Measurements from ENCODE around the gene CCDC184. TPM values are rescaled to one million over a fixed set of nuclear protein-coding genes. Genes with fewer than 3 reads are reported as not detected.

CCDC184 gene
- polyA plus RNA-seq, 2 of the 4 experiments (the other 2 are of a cell fraction) = 1.5 to 2.7 TPM

GRCh38 chr12:48165089-48165981 lies 18.1 kb upstream of the CCDC184 start:
- 2% methylated on average over 2 of the region's 2 CpGs for WGBS (ENCODE audit: missing lambda C conversion rate)
- peak; percentile 59 to 75 for DNase-seq (ENCODE audit: low read depth in 1 of 2, low spot score in 1 of 2)
- no peaks in the 10 kb centered on the region for H3K9me3 ChIP-seq
- H3K27ac ChIP-seq = no peak overlapping the region
- ChIA-PET CTCF (interaction anchor here (0.7 to 5.6 kb wide), 38 partner anchors 9 to 457 kb away, joined by 3 to 41 read pairs (median 4); partner anchors contain the start of genes CCDC184, PFKM and TMEM106C), POLR2A (no interaction called here)
- FAIRE-seq = peak; percentile 92
- no peak overlapping the region for H3K4me3 ChIP-seq
- H3K4me1 ChIP-seq = no peaks in the 10 kb centered on the region
- no peak overlapping the region for H3K4me2 ChIP-seq
- ATAC-seq = peak in 1 of 2 experiments; percentile 85; a peak in 5 of 6 replicates
- peak; percentile 75 for TF ChIP-seq SMC3 (IDR thresholded peaks at IDR 0.05)
- TF ChIP-seq CBX8 (IDR thresholded peaks at IDR 0.05) = no peak
- peak; percentile 84 to 91 for TF ChIP-seq RAD21 (conservative IDR thresholded peaks at IDR 0.05 in 1 of 2, IDR thresholded peaks at IDR 0.05 in 1 of 2)
- TF ChIP-seq CTCF (IDR thresholded peaks at IDR 0.05) = peak; percentile 95
- no peak for TF ChIP-seq PHF8 (IDR thresholded peaks at IDR 0.05; ENCODE audit: borderline replicate concordance, low read depth)

DNA sequence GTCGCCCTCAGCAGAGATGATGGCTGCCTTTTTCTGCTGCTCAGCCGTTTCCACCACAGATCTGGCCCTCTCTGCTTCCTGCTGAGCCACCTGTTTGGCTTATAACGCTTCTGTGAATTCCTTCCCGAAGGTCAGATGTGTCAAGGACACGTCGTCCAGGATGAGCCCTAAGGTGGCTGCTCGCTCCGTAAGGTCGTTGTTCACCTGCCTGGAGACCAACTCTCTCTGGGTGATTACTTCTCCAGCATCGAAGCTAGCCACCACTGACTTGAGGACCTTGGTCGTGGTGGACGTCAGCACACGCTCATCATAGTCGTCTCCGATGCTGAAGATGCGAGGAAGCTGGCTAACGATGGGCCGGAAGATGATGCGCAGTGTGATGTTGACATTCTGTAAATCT lies 14.4 kb upstream of the CCDC184 start:
- no peak for TF ChIP-seq JUN (IDR thresholded peaks at IDR 0.05)
- TF ChIP-seq, protein P1, sequence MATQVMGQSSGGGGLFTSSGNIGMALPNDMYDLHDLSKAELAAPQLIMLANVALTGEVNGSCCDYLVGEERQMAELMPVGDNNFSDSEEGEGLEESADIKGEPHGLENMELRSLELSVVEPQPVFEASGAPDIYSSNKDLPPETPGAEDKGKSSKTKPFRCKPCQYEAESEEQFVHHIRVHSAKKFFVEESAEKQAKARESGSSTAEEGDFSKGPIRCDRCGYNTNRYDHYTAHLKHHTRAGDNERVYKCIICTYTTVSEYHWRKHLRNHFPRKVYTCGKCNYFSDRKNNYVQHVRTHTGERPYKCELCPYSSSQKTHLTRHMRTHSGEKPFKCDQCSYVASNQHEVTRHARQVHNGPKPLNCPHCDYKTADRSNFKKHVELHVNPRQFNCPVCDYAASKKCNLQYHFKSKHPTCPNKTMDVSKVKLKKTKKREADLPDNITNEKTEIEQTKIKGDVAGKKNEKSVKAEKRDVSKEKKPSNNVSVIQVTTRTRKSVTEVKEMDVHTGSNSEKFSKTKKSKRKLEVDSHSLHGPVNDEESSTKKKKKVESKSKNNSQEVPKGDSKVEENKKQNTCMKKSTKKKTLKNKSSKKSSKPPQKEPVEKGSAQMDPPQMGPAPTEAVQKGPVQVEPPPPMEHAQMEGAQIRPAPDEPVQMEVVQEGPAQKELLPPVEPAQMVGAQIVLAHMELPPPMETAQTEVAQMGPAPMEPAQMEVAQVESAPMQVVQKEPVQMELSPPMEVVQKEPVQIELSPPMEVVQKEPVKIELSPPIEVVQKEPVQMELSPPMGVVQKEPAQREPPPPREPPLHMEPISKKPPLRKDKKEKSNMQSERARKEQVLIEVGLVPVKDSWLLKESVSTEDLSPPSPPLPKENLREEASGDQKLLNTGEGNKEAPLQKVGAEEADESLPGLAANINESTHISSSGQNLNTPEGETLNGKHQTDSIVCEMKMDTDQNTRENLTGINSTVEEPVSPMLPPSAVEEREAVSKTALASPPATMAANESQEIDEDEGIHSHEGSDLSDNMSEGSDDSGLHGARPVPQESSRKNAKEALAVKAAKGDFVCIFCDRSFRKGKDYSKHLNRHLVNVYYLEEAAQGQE (IDR thresholded peaks at IDR 0.05) = no peak
- no peak for TF ChIP-seq ZNF302 (CRISPR knock-in tag; IDR thresholded peaks at IDR 0.05)
- TF ChIP-seq CTCF (IDR thresholded peaks at IDR 0.05) = no peak
- no peak for TF ChIP-seq FOSB (CRISPR knock-in tag; IDR thresholded peaks at IDR 0.05)
- no peak for TF ChIP-seq TP53 (CRISPR knock-in tag; IDR thresholded peaks at IDR 0.05)
- TF ChIP-seq, protein P2, sequence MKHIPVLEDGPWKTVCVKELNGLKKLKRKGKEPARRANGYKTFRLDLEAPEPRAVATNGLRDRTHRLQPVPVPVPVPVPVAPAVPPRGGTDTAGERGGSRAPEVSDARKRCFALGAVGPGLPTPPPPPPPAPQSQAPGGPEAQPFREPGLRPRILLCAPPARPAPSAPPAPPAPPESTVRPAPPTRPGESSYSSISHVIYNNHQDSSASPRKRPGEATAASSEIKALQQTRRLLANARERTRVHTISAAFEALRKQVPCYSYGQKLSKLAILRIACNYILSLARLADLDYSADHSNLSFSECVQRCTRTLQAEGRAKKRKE (CRISPR knock-in tag; IDR thresholded peaks at IDR 0.05; ENCODE audit: low read depth) = no peak
- no peak for TF ChIP-seq CHD4 (IDR thresholded peaks at IDR 0.05; ENCODE audit: borderline replicate concordance)
- TF ChIP-seq USF2 (IDR thresholded peaks at IDR 0.05) = no peak
- no peak for TF ChIP-seq ESRRA (IDR thresholded peaks at IDR 0.05; ENCODE audit: borderline replicate concordance, low read length)
- no peak for TF ChIP-seq MAX (IDR thresholded peaks at IDR 0.05)
- TF ChIP-seq CBX8 (IDR thresholded peaks at IDR 0.05) = no peak
- TF ChIP-seq SMC3 (IDR thresholded peaks at IDR 0.05) = no peak
- TF ChIP-seq KDM1A (IDR thresholded peaks at IDR 0.05; ENCODE audit: low read depth) = no peak
- TF ChIP-seq FOSL2 (IDR thresholded peaks at IDR 0.05) = no peak
- TF ChIP-seq FOSL2 (CRISPR knock-in tag; IDR thresholded peaks at IDR 0.05) = no peak
- no peak for TF ChIP-seq JUNB (IDR thresholded peaks at IDR 0.05)
- no peak for TF ChIP-seq ELK1 (IDR thresholded peaks at IDR 0.05; ENCODE audit: low read depth, low read length)
- no peak for TF ChIP-seq ZC3H11A (IDR thresholded peaks at IDR 0.05)
- no peak for TF ChIP-seq EHMT2 (IDR thresholded peaks at IDR 0.05; ENCODE audit: low read depth)
- no peak for TF ChIP-seq HES2 (IDR thresholded peaks at IDR 0.05)
- no peaks in the 10 kb centered on the region for H3K9me3 ChIP-seq
- no peak overlapping the region for H3K4me2 ChIP-seq
- no peak overlapping the region for H3K27ac ChIP-seq
- ChIA-PET POLR2A (no interaction called here), CTCF (interaction anchor here (0.8 to 5.6 kb wide), 8 partner anchors 7 to 454 kb away, joined by 3 to 41 read pairs (median 3); partner anchors contain the start of genes ASB8 and CCDC184)
- no peaks in the 10 kb centered on the region for H3K4me1 ChIP-seq
- 67% methylated on average over 18 of the region's 19 CpGs for WGBS (ENCODE audit: missing lambda C conversion rate)
- ATAC-seq (no peak), FAIRE-seq (no peak), DNase-seq (ENCODE audit: low read depth in 1 of 2, low spot score in 1 of 2) (no peak)
- H3K4me3 ChIP-seq = no peak overlapping the region
